HG03139 (cell line): ENCODE measurements around the gene KIRREL2.
"Not testable (repeated sequence)": the region's sequence is repeated elsewhere in the genome, so short reads cannot be mapped to it uniquely, and the experiment has no call there.

Experiments
- ATAC-seq: cut with Tn5 transposase; IDR thresholded peaks from one replicate; pipeline ENCODE4 v1.9.1; 2021; ENCODE audit not compliant: unreplicated experiment

Gene KIRREL2

GRCh38 chr19:35856546-35857149 is at the start of gene KIRREL2:
Gene KIRREL2, plus strand, starts transcription at chr19:35856911. Its CDS starts 209 bp downstream, at chr19:35857120.
- no peak for ATAC-seq

- no peak for ATAC-seq
Measured at GRCh38 chr19:35807633-35808032, 49.1 kb upstream of the KIRREL2 start.

- ATAC-seq = no peak
Measured at GRCh38 chr19:35811317-35812219, 45.1 kb upstream of the KIRREL2 start.

- ATAC-seq = no peak
Measured at GRCh38 chr19:35812220-35813042, 44.3 kb upstream of the KIRREL2 start, which contains the start of gene PRODH2. Gene PRODH2, minus strand, starts transcription at chr19:35812845. Its CDS starts 40 bp downstream, at chr19:35812805.

GRCh38 chr19:35813043-35813890 is 43.4 kb upstream of the KIRREL2 start:
- no peak for ATAC-seq

GRCh38 chr19:35816262-35816661 is 40.4 kb upstream of the KIRREL2 start:
- no peak for ATAC-seq

- no peak for ATAC-seq
Measured at GRCh38 chr19:35816846-35817245, 39.9 kb upstream of the KIRREL2 start.

GRCh38 chr19:35818445-35818844 is 38.3 kb upstream of the KIRREL2 start:
- ATAC-seq = no peak

GRCh38 chr19:35822579-35822978 is 34.1 kb upstream of the KIRREL2 start:
- ATAC-seq = no peak

- no peak for ATAC-seq
Measured at GRCh38 chr19:35824150-35824549, 32.6 kb upstream of the KIRREL2 start.

- no peak for ATAC-seq
Measured at GRCh38 chr19:35828692-35829301, 27.9 kb upstream of the KIRREL2 start.

GRCh38 chr19:35830986-35831385 is 25.7 kb upstream of the KIRREL2 start:
- no peak for ATAC-seq

GRCh38 chr19:35832054-35832453 is 24.7 kb upstream of the KIRREL2 start:
- ATAC-seq = no peak

GRCh38 chr19:35833972-35834371 is 22.7 kb upstream of the KIRREL2 start:
- ATAC-seq = no peak

- not testable (repeated sequence) for ATAC-seq
Measured at GRCh38 chr19:35836096-35836495, 20.6 kb upstream of the KIRREL2 start.

- ATAC-seq = no peak
Measured at GRCh38 chr19:35841961-35842595, 14.6 kb upstream of the KIRREL2 start.

GRCh38 chr19:35842666-35843272 is 13.9 kb upstream of the KIRREL2 start:
- ATAC-seq = no peak

GRCh38 chr19:35843676-35844481 is 12.8 kb upstream of the KIRREL2 start:
- ATAC-seq = no peak
